NCI-H526 (cell line): Measurements from ENCODE around the gene CFP.
"Not testable (repeated sequence)": the region's sequence is repeated elsewhere in the genome, so short reads cannot be mapped to it uniquely, and the experiment has no call there.

ENCODE experiments used
- DNase-seq, 2 experiments: peaks; one replicate each; lab custom pipeline; 2025; lab: John Stamatoyannopoulos, UW

Gene CFP

GRCh38 chrX:47603125-47603524 lies 26.6 kb downstream of the CFP start:
- DNase-seq: not testable (repeated sequence)

DNA sequence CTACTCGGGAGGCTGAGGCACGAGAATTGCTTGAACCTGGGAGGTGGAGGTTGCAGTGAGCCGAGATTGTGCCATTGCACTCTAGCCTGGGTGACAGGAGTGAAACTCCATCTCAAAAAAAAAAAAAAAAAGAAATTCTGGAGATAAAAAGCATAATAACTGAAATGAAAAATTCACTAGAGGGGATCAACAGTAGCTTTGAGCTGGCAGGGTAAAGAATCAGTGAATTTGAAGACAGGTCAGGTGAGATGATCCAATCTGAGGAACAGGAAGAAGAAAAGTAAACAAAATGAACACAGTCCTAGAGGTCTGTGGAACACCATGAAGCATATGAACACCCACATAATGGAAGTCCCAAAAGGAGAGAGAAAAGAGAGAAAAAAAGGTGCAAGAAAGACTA lies 32.5 kb downstream of the CFP start:
- DNase-seq: no peak

- no peak for DNase-seq
Observed at GRCh38 chrX:47596256-47596655, 33.5 kb downstream of the CFP start.

DNA sequence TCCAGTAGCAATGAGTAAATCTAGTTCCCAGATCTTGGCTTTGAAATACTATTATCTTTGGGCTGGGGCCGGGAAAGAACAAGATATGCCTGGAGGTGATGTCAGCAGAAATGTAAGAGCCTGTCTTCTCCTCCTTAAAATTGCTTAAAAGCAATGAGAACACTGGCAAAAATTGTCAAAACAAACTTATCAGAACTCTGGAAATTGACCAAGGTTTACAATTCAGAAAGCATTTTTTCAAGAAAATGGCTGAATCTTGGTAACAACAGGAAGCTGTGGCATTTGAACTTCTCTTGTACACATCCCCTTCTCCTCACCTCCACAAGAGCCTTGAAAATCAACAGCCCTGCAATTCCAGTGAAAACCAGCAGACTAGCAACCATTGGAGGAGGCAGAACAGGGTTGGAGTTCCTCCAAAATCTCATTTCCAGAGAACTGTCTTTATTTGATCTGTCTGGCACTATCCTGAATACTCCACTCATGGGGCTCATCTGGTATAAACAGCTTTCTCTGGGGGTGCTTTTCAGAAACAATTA lies 33.9 kb downstream of the CFP start:
- no peak for DNase-seq

DNA sequence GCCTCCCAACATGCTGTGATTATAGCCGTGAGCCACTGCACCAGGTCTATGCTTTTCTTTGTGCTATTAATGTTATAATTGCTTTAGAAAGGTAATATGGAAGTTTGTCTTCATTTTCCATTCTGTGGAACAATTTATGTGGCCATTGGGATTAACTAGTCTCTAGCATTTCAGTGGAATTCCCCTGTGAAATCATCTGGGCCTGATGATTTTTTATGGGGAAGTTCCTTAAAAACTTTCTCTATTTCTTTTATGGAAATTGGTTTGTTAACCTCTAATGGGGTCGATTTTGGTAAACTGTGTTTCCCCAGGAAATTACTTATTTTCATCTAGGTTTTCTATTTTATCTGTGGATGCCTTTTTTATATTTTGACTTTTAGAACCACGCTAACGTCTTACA lies 36.2 kb downstream of the CFP start:
- no peak for DNase-seq

- DNase-seq: no peak
Observed at GRCh38 chrX:47590984-47591383, 38.7 kb downstream of the CFP start.

DNA sequence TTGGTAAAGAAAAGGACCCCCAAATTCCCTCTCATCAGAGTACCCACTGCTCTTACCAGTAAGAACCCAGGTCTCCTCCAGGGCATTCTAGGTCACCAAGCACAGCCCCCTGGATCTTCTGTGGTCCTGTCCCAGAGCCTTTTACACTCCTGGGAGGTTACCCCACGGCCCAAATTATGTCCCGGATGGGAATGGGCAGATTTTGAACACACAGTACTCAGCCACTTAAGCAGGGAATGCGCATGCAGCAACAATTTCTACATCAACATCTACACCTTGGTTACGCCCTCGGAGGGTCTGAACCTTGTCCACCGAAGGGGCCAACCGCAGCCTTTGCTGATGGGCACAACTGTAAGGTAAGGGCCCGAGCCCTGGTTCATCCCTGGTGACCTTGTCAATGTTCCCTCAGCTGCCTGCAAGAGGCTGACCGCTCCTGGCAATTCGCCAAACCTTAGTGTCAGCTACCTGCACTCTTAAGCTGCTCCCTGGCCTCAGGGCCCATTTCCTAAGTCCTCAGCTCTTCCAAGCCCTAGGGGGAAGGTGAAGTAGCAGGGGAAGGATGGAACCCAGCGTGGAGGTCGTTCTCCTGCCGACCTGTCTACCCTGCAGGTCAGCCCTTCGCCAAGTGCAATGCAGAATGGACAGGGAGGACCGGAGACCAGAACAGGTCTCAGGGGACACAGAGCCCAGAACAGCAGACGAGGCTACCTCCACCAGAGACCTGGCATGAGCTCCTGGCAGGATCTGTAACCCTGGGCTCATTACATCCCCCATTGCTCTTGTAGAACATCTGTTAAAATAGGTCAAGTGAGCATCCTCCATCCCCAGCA lies 41.6 kb downstream of the CFP start:
- DNase-seq: no peak

DNA sequence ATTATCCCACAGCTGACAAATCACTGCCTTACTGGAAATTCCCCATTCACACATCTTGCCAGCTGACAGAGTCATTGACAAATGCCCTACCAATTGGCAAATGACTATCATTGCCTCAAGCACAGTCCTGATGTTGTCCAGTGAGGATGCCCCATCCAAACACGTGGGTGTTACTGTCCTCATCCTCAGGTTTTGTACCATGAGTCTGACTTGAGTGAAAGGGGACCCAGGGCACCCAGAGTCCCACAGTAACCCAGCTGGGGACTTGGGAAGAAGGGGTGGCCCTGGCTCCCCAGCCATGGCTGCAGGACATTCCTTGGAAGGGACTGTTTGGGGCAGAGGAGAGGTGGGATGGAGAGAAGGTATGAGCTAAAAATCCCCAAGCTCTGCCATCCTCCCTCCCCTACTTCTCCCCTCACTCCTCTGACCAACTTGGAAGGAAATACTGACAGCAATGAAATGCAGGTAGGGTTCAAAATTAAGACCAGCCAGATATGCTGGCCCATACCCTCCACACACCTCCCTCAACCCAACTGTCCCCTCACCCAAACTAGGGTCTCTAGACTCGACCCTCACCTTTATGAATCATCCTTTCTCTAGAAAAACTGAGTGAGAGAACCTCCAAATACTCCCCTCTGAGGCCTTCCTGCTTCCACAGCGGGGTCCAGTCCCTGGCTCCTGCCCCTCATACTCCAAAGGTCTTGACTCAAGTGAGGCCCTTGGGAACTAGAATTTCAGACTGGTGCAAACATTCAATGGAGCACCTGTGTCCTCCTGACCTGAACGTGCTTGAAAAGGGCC lies 42.4 kb downstream of the CFP start:
- no peak for DNase-seq

GRCh38 chrX:47586043-47586787 lies 43.5 kb downstream of the CFP start:
- DNase-seq: no peak

DNA sequence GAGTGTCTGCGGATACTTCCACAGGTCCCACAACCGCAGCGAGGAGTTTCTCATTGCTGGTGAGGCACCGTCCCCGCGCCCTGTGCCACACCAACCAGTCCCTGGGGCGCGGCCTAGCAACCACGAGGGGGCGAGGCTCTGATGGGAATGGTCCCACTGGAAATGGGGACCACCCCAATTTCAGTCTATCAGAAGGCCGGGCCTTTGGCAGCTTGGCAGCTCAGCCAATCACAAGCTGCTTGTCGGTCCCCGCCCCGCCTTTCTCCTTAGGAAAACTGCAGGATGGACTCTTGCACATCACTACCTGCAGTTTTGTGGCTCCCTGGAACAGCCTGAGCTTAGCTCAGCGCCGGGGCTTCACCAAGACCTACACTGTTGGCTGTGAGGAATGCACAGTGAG lies 44.5 kb downstream of the CFP start:
- DNase-seq: no peak

GRCh38 chrX:47584714-47585113 lies 45.0 kb downstream of the CFP start:
- DNase-seq: no peak

DNA sequence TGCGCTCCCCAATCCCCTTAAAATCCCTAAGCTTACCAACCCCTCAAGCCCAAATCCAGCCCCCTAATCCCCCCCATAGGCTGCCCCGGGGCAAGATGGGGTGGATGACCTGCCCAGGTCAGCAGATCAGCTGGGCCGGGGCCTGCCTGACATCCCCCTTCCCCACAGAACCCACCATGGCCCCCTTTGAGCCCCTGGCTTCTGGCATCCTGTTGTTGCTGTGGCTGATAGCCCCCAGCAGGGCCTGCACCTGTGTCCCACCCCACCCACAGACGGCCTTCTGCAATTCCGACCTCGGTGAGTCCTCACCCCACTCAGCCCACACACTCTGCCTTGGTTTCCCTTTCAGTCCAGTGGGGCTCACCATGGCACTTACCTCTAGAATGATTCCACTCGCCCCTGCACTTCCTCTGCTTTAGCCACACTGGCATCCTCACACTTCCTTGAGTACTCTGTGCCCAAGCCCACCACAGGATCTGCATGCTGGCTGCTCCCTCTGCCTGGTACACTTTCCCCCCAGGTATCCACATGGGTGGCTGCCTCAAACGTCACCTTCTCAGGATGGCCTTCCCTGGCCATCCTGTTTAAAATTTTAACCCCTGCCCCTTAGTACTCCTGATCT lies 46.4 kb downstream of the CFP start:
- no peak for DNase-seq

DNA sequence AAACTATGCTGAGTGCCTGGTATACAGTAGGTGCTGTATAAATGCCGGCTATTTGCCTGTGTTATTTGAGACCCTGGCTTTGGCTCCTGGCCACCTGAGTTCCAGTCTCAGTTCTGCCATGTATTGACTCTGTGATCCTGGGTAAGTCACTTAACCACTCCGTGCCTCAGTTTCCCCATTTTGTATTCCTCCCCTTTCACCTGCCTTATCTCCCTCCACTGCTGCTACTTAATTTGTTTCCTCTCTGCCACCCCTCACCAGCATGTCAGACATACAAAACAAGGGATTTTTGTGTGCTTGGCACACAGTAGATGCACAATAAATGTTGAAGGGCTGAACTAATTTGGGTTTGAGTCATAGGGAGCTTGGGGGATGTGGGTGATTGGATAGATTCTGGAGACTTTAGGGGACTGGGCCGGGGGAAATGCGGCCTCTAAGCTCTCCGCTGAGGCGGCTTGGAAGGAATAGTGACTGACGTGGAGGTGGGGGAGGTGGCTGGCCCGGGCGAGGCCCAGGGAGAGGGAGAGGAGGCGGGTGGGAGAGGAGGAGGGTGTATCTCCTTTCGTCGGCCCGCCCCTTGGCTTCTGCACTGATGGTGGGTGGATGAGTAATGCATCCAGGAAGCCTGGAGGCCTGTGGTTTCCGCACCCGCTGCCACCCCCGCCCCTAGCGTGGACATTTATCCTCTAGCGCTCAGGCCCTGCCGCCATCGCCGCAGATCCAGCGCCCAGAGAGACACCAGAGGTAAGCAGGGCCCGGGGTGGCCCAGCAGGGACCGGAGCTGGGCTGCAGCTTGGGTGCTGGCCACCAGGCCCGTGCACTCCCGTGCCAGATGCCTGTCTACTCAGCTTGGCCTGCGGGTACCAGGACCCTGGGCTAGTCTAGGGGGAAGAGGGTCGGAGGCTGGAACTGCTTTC lies 47.7 kb downstream of the CFP start, which contains the start of gene TIMP1:
Gene TIMP1 (plus strand): TSS at position 706 of the 917 bp plus-strand sequence. CDS start 980 bp downstream, outside the sequence.
- DNase-seq: peak in 1 of 2 experiments; percentile 33

GRCh38 chrX:47579537-47579936 lies 50.2 kb downstream of the CFP start:
- no peak for DNase-seq

DNA sequence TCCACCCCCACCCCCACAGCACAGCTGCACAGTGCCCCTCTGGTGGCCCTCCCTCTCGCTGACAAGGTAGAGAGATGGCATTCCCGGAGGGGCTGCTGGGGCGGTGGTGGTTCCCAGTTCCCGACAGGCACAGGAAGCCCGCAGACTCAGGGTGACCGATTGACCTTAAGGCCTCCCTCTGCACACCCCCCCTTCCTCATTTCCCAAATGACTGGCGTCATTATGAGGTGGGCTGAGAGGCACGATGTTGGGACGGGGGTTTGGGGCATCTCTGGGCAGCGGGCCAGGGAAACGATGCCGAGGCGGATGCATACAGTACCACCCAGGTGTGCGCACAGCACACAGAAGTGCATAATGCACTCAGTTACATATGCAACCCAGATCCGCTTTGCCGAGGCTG lies 51.0 kb downstream of the CFP start:
- no peak for DNase-seq

GRCh38 chrX:47577901-47578300 lies 51.8 kb downstream of the CFP start:
- no peak for DNase-seq

- DNase-seq: no peak
Observed at GRCh38 chrX:47577424-47577823, 52.3 kb downstream of the CFP start.

DNA sequence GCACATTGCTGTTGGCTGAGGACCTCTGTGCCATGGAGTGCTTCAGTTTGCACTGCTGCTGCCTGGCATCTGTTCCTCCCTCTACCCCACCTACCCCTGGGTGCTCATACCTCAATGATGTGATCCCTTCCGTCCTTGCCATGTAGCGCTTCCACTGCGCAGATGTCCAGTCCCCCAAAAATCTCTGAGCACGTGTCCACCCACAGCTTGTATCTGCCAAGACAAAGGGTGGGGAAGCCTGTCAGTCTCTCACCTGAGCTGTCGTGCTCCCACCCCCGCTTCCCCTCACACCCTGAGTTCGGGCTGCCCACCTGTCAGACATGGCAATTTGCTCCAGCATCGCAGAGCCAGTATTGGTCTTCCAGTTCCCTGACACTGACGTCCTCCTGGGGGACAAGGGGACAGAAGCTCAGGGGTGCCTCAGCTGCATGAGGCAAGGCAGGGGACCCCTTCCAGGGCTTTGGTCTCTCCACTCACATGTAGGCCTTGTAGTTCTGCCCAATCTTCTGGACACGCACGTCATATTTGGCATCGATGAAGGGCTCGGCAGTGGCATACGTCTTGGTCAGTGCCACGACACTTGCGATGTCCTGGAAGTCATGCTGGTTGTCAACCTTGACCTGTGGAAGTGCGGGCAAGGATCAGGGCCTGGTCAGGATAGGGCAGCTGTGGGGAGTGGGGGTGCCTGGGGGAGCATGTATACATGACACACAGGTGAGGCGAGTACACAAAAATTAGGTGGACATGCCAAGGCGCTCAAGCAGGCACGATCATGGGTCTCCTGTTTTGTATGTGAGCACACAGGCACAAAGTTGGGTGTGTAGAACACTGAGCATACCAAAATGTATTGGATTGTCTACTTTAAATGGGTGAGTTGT lies 53.5 kb downstream of the CFP start:
- DNase-seq: no peak

DNA sequence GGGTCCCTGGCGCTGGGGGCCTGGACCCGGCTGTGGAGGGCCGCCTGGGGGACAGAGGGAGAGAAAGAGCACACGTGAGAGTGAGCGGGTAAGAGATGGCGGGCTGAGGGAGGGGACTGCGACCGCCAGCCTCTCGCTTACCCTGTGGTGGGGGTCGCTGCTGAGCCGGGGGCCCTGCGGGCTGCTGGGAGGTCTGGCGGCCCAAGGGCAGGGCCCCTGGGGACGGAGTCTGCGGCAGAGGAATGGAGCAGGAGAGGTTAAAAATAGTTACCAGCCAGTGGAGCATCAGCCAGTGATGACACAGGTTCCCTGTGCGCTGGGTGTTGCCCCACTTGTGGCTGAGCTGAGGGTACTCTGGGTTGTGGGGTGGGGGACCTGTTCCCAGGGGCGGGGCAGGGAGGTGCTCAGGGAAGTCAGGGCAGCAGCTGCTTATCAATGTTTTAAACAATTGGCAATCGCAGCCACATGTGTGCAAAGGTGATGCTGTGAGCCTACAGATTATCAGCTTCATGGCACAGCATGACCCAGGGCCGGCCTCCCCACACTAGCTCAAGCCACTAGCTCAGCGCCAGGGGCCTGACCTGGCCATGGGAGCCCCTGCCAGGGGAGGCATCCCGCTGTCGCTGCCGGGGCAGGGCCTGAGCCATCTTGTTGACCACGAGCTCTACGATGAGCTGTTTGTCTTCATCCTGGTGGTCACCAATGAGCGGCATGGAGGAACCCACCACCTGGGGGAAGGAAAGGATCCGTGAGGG lies 55.0 kb downstream of the CFP start:
- no peak for DNase-seq
